Thyroid gland (tissue), 4 donors: ENCODE results near the gene CD244. TPM values are rescaled to one million over a fixed set of nuclear protein-coding genes. Genes with fewer than 3 reads are reported as not detected.

Experiments used
- DNase-seq, 2 donors: peaks; one replicate each; pipeline ENCODE4 v3.0.0-alpha.2; 2019
- H3K27ac ChIP-seq, 3 donors: fragments of 200-600 bp; sonication (generic); 1 replicate in 2 of 3; 2 replicates in 1 of 3; pipeline ENCODE4 v1.5.1; 2016 to 2019; ENCODE audit warnings: mild to moderate bottlenecking in 1 of 3, moderate library complexity in 1 of 3
- H3K27me3 ChIP-seq: fragments of 200-600 bp; sonication (generic); one replicate; pipeline ENCODE4 v1.5.1; 2019
- H3K36me3 ChIP-seq, 2 donors: fragments of 200-600 bp; sonication (generic); one replicate each; pipeline ENCODE4 v1.5.1; 2016 to 2019
- H3K4me1 ChIP-seq, 2 donors: fragments of 200-600 bp; sonication (generic); one replicate each; pipeline ENCODE4 v1.5.1; 2017 to 2019
- H3K4me3 ChIP-seq, 3 donors: fragments of 200-600 bp; sonication (generic); replicated peaks in 1 of 3; 1 replicate in 2 of 3; 2 replicates in 1 of 3; pipeline ENCODE4 v1.5.1; 2016; ENCODE audit warnings: mild to moderate bottlenecking in 1 of 3
- H3K9me3 ChIP-seq: fragments of 200-600 bp; sonication (generic); one replicate; pipeline ENCODE4 v1.5.1; 2017
- CTCF ChIP-seq, 6 experiments: fragments of 200-600 bp in 3 of 6; fragments of 450-650 bp in 3 of 6; sonication (generic) in 3 of 6; IDR thresholded peaks; one replicate each; pipeline ENCODE4 v1.5.1; 2016 to 2019; ENCODE audit warnings: antibody characterized with exemption in 6 of 6, mild to moderate bottlenecking in 2 of 6, inconsistent platforms in 1 of 6, moderate library complexity in 1 of 6
- POLR2A ChIP-seq, 2 donors: fragments of 450-650 bp; IDR thresholded peaks; one replicate each; pipeline ENCODE4 v1.6.1; 2017; ENCODE audit warnings: antibody characterized with exemption in 2 of 2, mild to moderate bottlenecking in 2 of 2, moderate library complexity in 1 of 2
- WGBS, 2 donors: methylation state at CpG; one replicate each; pipeline ENCODE4 v1.1.5; 2017; 5-methylcytosine and 5-hydroxymethylcytosine counted together
- intact Hi-C: fragments of 100-400 bp; cut with DNase I; formaldehyde crosslinking; loops from one replicate; pipeline ENCODE4 v1.15.1; 2023
- total RNA-seq, 4 donors: library from RNA; depleted of rRNA; stranded (reverse); fragments of >200 nt; gene quantifications; one replicate each; pipeline ENCODE4 v1.2.3, GENCODE V29; 2016

CD244 gene
- total RNA-seq, 4 donors from 2014 or later: 0.27 TPM; not detected in 3

DNA sequence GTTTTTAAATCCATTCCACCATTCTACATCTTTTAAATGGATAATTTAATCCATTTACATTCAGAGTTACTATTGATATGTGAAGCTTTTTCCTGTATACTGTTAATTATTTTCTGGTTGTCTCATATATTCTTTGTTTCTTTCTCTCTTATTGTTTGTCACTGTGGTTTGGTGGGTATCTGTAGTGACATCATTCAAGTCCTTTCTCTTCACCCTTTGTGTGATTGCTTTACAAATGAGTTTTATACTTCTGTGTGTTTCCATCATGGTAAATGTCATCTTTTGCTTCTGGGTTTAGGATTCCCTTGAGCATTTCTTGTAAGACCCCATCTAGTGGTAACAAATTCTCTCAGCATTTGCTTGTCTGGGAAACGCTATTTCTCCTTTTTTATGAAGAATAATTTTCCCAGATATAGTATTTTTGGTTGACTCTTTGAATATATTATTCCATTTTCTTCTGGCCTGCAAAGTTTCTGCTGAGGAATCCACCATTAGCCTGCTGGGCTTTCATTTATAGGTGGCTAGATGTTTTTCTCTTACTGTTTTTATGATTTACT, 56.5 kb downstream of the CD244 start:
- DNase-seq: no peak
- Histone ChIP-seq H3K27ac (no peak overlapping the region), H3K27me3 (no peaks in the 10 kb centered on the region), H3K4me3 (no peak overlapping the region), H3K36me3 (no peaks in the 10 kb centered on the region), H3K4me1 (no peaks in the 10 kb centered on the region), H3K9me3 (no peaks in the 10 kb centered on the region)
- WGBS, 2 donors: 81 to 86% methylated on average over 1 of the region's 1 CpG
- TF ChIP-seq POLR2A (IDR thresholded peaks at IDR 0.05) (no peak), CTCF (IDR thresholded peaks at IDR 0.05) (no peak)
- intact Hi-C loops: no loop called here

GRCh38 chr1:160801836-160802580, 60.7 kb downstream of the CD244 start:
- WGBS, 2 donors: 96 to 100% methylated on average over 13 to 42 of the region's 43 CpGs

DNA sequence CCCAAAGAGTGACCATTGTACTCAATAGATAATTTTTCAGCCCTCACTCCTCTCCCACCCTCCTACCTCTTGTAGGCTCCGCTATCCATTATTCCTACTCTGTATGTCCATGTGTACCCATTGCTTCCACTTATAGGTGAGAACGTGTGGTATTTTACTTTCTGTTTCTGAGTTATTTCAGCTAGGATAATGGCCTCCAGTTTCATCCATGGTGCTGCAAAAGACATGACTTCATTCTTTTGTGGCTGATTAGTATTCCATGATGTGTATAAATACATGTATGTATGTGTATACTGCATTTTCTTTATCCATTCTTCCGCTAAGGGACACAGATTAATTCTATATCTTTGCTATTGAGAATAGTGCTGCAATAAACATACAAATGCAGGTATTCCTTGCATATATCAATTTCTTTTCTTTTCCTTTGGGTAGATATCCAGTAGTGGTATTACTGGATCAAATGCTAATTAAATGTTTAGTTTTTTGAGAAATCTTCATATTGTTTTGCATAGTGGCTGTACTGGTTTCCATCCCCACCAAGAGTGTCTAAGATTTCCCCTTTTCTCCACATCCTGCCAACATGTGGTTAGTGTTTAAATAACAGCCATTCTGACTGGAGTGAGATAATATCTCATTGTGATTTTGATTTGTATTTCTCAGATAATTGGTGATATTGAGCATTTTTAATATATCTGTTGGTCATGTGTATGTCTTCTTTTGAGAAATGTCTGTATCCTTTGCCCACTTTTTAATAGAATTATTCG, 61.9 kb downstream of the CD244 start:
- no peak for DNase-seq
- H3K4me1 ChIP-seq: no peaks in the 10 kb centered on the region
- no peak overlapping the region for H3K4me3 ChIP-seq
- no peaks in the 10 kb centered on the region for H3K36me3 ChIP-seq
- TF ChIP-seq POLR2A (IDR thresholded peaks at IDR 0.05) (no peak), CTCF (IDR thresholded peaks at IDR 0.05) (no peak)
- H3K27ac ChIP-seq: no peak overlapping the region
- intact Hi-C loops: no loop called here
- WGBS, 2 donors: 58 to 64% methylated on average over 4 of the region's 4 CpGs
- H3K9me3 ChIP-seq: no peaks in the 10 kb centered on the region
- no peaks in the 10 kb centered on the region for H3K27me3 ChIP-seq

More at GRCh38 chr1:160801836-160802580, 60.7 kb downstream of the CD244 start:
- no peaks in the 10 kb centered on the region for H3K27me3 ChIP-seq
- DNase-seq: no peak
- intact Hi-C loops: no loop called here
- no peak for TF ChIP-seq CTCF (IDR thresholded peaks at IDR 0.05)
- TF ChIP-seq POLR2A (IDR thresholded peaks at IDR 0.05): no peak
- no peaks in the 10 kb centered on the region for H3K9me3 ChIP-seq
- no peaks in the 10 kb centered on the region for H3K4me1 ChIP-seq
- H3K36me3 ChIP-seq: no peaks in the 10 kb centered on the region
- H3K4me3 ChIP-seq: no peak overlapping the region
- no peak overlapping the region for H3K27ac ChIP-seq

DNA sequence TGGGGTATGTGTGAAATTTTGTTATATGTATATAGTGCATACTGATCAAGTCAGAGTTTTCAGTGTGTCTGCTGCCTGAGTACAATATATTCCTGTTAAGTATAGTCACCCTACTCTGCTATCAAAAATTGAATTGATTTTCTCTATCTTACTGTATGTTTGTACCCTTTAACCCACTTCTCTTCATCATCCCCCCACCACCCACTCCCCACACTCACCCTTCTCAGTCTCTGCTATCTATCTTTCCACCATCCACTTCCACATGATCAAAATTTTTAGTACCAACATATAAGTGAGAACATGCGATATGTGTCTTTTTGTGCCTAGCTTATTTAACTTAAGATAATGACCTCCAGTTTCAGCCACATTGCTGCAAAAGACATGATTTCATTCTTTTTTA, 62.5 kb downstream of the CD244 start:
- no peak for TF ChIP-seq CTCF (IDR thresholded peaks at IDR 0.05)
- TF ChIP-seq POLR2A (IDR thresholded peaks at IDR 0.05): no peak
- no peaks in the 10 kb centered on the region for H3K36me3 ChIP-seq
- H3K4me3 ChIP-seq: no peak overlapping the region
- H3K27me3 ChIP-seq: no peaks in the 10 kb centered on the region
- no peak overlapping the region for H3K27ac ChIP-seq
- H3K9me3 ChIP-seq: no peaks in the 10 kb centered on the region
- no peak for DNase-seq
- H3K4me1 ChIP-seq: no peaks in the 10 kb centered on the region
- intact Hi-C loops: no loop called here
- WGBS, 2 donors: 98 to 100% methylated on average over 1 of the region's 1 CpG

- TF ChIP-seq POLR2A (IDR thresholded peaks at IDR 0.05) (no peak), CTCF (IDR thresholded peaks at IDR 0.05) (no peak)
- H3K36me3 ChIP-seq: no peaks in the 10 kb centered on the region
- H3K27ac ChIP-seq: no peak overlapping the region
- 85 to 96% methylated on average over 5 of the region's 5 CpGs for WGBS, 2 donors
- no peak overlapping the region for H3K4me3 ChIP-seq
- H3K9me3 ChIP-seq: no peaks in the 10 kb centered on the region
- no peaks in the 10 kb centered on the region for H3K4me1 ChIP-seq
- intact Hi-C loops: no loop called here
- no peak for DNase-seq
- no peaks in the 10 kb centered on the region for H3K27me3 ChIP-seq
Observed at GRCh38 chr1:160799641-160800040, 63.0 kb downstream of the CD244 start.
